Right lung (tissue), 5 donors: ENCODE data around the gene ARHGAP24. TPM values are rescaled to one million over a fixed set of nuclear protein-coding genes. Genes with fewer than 3 reads are reported as not detected.

Source experiments
- DNase-seq, 2 donors: peaks; one replicate each; pipeline ENCODE4 v3.0.0-alpha.2; 2013
- polyA plus RNA-seq, 5 donors: library from polyadenylated mRNA; unstranded; fragments of 120-200 nt; gene quantifications; one replicate each; pipeline versions ENCODE4 v1.2.1 to v1.2.3, GENCODE V29; 2013; ENCODE audit warnings: inconsistent platforms in 1 of 5, low replicate concordance in 1 of 5; ENCODE audit not compliant: insufficient read length in 5 of 5, insufficient read depth in 1 of 5

Gene ARHGAP24
- polyA plus RNA-seq, 5 donors: 19.9 to 37.9 (median 26.8) TPM

- DNase-seq: no peak
Measured at GRCh38 chr4:85573270-85573669, 98.3 kb downstream of the ARHGAP24 start.

GRCh38 chr4:85577307-85577706, 102.4 kb downstream of the ARHGAP24 start:
- DNase-seq: no peak

- DNase-seq: no peak
Measured at GRCh38 chr4:85579942-85580341, 105.0 kb downstream of the ARHGAP24 start.

- DNase-seq: no peak
Measured at GRCh38 chr4:85580489-85580888, 105.5 kb downstream of the ARHGAP24 start.

- no peak for DNase-seq
Measured at GRCh38 chr4:85587952-85588351, 113.0 kb downstream of the ARHGAP24 start.

GRCh38 chr4:85591406-85592098, 116.6 kb downstream of the ARHGAP24 start:
- DNase-seq: no peak

- DNase-seq: no peak
Measured at GRCh38 chr4:85595098-85595775, 120.3 kb downstream of the ARHGAP24 start.

- no peak for DNase-seq
Measured at GRCh38 chr4:85595796-85596559, 121.0 kb downstream of the ARHGAP24 start.

- no peak for DNase-seq
Measured at GRCh38 chr4:85598936-85599335, 124.0 kb downstream of the ARHGAP24 start.

- no peak for DNase-seq
Measured at GRCh38 chr4:85600501-85600900, 125.6 kb downstream of the ARHGAP24 start.

GRCh38 chr4:85603437-85604336, 128.7 kb downstream of the ARHGAP24 start:
- no peak for DNase-seq

- DNase-seq: no peak
Measured at GRCh38 chr4:85606505-85606904, 131.6 kb downstream of the ARHGAP24 start.

GRCh38 chr4:85607624-85608023, 132.7 kb downstream of the ARHGAP24 start:
- no peak for DNase-seq

GRCh38 chr4:85610450-85610849, 135.5 kb downstream of the ARHGAP24 start:
- no peak for DNase-seq

- no peak for DNase-seq
Measured at GRCh38 chr4:85611661-85612060, 136.7 kb downstream of the ARHGAP24 start.

- no peak for DNase-seq
Measured at GRCh38 chr4:85613901-85614300, 139.0 kb downstream of the ARHGAP24 start.

GRCh38 chr4:85615952-85616351, 141.0 kb downstream of the ARHGAP24 start:
- no peak for DNase-seq

GRCh38 chr4:85617202-85617601, 142.3 kb downstream of the ARHGAP24 start:
- DNase-seq: no peak

GRCh38 chr4:85632981-85633380, 158.0 kb downstream of the ARHGAP24 start:
- DNase-seq: no peak

- no peak for DNase-seq
Measured at GRCh38 chr4:85637778-85638177, 162.8 kb downstream of the ARHGAP24 start.

- no peak for DNase-seq
Measured at GRCh38 chr4:85639946-85640345, 165.0 kb downstream of the ARHGAP24 start.
